Measurements from ENCODE around the gene ATG7.

GRCh38 chr3:11602886-11603527, 330.8 kb downstream of the ATG7 start:
- TF ChIP-seq CTCF (IDR thresholded peaks at IDR 0.05; ENCODE audit: borderline replicate concordance, extremely low read depth, low read length, poor library complexity, severe bottlenecking) (no peak), EZH2 (IDR thresholded peaks at IDR 0.05; ENCODE audit: borderline replicate concordance, low read depth, low read length, severe bottlenecking) (no peak)
